LNCAP (cell line): ENCODE measurements around the gene EXOC6B.

Experiments
- TF ChIP-seq, protein P1 (sequence below): fragments of 450-650 bp; IDR thresholded peaks from 2 replicates; pipeline ENCODE4 v1.5.1; 2017; ENCODE audit warnings: mild to moderate bottlenecking

EXOC6B gene

GRCh38 chr2:72204786-72205503 lies 620.9 kb downstream of the EXOC6B start:
- TF ChIP-seq, protein P1, sequence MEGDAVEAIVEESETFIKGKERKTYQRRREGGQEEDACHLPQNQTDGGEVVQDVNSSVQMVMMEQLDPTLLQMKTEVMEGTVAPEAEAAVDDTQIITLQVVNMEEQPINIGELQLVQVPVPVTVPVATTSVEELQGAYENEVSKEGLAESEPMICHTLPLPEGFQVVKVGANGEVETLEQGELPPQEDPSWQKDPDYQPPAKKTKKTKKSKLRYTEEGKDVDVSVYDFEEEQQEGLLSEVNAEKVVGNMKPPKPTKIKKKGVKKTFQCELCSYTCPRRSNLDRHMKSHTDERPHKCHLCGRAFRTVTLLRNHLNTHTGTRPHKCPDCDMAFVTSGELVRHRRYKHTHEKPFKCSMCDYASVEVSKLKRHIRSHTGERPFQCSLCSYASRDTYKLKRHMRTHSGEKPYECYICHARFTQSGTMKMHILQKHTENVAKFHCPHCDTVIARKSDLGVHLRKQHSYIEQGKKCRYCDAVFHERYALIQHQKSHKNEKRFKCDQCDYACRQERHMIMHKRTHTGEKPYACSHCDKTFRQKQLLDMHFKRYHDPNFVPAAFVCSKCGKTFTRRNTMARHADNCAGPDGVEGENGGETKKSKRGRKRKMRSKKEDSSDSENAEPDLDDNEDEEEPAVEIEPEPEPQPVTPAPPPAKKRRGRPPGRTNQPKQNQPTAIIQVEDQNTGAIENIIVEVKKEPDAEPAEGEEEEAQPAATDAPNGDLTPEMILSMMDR: no peak

GRCh38 chr2:72204156-72204785 lies 621.6 kb downstream of the EXOC6B start:
- TF ChIP-seq, protein P1: no peak

DNA sequence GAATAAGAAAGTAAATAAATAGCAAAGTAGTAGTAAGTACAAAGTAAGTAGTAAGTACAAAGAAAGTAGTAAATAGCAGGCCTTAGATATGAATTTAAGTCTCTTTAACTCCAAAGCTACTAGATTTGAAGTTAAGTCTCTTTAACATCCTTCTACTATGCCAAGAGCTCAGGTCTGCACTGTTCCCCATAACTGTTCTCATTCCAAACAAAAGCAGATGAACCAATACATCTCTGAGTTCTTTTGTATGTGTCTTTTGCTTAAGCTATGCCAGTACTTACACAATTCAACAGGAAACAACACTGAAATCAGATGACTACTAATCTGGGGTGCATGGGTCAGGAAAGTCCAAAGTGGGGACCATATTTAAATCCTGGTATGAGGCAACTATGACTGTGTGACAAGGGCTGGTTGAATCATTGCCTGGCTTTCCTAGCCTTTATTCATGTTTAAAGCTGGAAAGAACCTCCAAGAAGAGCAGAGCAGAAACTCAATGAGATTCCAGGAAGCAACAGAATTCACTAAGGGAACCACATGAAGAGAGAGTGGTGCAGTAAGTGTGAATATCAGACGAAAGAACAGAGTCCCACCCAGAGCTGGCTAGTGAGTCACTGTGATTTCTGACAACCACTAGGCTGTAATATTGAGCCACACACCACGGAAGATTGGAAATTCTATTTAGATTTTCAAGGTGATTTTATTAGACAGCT lies 627.1 kb downstream of the EXOC6B start:
- TF ChIP-seq, protein P1: no peak

DNA sequence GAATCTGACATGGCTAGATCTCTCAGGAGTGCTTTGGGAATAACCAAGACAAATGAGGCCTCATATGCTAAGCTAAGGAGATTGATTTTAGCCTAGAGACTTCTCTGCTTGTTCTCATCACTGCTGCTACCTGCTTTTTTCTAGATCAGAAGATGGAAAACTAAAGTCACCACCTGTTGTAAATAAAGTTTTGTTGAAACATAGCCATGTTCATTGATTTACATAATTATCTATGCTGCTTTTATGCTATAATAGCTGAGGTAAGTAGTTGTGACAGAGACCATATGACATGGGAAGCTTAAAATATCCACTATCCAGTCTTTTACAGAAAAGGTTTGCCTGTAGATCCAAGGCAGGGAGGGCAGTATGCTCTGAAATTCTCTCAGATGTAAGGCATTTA lies 632.1 kb downstream of the EXOC6B start:
- TF ChIP-seq, protein P1: no peak

DNA sequence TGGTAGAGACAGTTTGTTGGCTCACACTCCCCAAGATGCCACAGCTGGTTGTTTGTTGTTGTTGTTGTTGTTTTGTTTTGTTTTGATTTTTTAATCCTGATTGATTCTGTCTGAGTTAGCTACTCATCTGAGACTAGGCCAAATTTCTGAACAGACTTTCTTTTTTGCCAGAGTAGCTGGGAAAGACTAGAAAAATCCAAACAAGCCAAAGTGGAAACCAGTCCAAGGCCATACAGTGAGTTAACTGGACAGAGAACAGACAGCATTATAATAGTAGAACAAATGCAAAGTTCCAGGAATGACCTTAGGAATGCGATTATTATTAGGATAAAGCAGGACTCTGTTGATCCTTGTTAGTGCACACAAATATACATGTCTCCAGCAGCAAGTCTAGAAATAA lies 634.4 kb downstream of the EXOC6B start:
- TF ChIP-seq, protein P1: no peak

DNA sequence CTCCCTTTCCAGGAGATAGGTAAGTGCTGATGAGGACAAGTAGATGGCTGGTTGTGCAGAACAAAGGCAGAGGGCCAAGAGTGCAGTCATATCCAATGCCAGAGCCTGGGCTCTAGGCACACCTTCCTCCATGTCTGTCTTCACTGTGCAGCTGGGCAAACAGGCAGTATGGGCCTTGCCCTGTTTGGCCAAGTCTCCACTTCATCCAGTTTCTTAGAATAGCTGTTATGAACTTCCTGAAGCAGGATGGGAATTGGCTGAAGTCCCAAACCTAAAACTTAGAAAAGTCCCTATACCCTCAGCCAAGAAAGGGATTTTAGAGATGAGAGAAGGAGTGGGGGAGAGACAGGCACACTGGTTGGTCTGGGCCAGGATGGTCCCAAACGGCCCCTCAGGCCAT lies 640.6 kb downstream of the EXOC6B start:
- TF ChIP-seq, protein P1: no peak

DNA sequence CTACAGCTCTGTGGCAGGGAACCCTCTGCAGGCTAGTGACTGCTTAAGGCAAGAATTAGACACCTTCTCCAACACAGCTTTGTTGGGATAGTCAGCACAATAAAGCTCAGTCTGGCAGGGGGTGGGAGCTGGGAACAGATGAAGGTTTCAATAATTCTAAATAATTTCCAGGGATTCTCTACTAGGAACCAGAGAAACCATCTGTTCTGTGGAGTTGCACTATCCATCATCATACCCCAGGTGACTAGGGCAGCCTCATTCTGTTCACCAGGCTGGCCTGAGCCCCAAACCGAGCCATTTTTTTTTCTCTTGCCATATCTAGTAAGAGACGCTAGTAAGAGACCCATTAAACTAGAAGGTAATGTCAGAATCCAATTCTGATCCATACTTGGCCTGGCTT lies 642.4 kb downstream of the EXOC6B start:
- TF ChIP-seq, protein P1: no peak
